ENCODE results near the gene INPP5D. TPM values are rescaled to one million over a fixed set of nuclear protein-coding genes. Genes with fewer than 3 reads are reported as not detected.
"Not testable (repeated sequence)": the region's sequence is repeated elsewhere in the genome, so short reads cannot be mapped to it uniquely, and the experiment has no call there.

The INPP5D gene
- total and polyA plus RNA-seq, 5 donors from 2014 or later = 56.9 to 278 (median 69.9) TPM

- no peak overlapping the region for H3K4me3 ChIP-seq (ENCODE audit: low read depth, low read length)
- ATAC-seq (ENCODE audit: low read depth in 2 of 2) = no peak
- Mint-ChIP-seq H3K27ac (peak overlapping the region in 2 of 3 donors; percentile 20 to 65), H3K4me1 (peaks cover 0 to 8% (median 2%) of the 10 kb centered on the region in 4 donors), H3K9me3 (no peaks in the 10 kb centered on the region), H3K4me3 (no peak overlapping the region), H3K36me3 (peaks cover 75% of the 10 kb centered on the region), H3K27me3 (peaks cover 4% of the 10 kb centered on the region)
- no peaks in the 10 kb centered on the region for H3K27me3 ChIP-seq (ENCODE audit: control insufficient read depth, insufficient read depth, low read length)
- H3K36me3 ChIP-seq (ENCODE audit: control insufficient read depth, insufficient read depth, low read length) = peaks cover 88% of the 10 kb centered on the region
- no peaks in the 10 kb centered on the region for H3K4me1 ChIP-seq (ENCODE audit: control insufficient read depth, insufficient read depth, low read length, poor library complexity, severe bottlenecking)
- H3K9me3 ChIP-seq (ENCODE audit: control insufficient read depth in 2 of 2, low read length in 2 of 2) = no peaks in the 10 kb centered on the region
- no peak overlapping the region for H3K27ac ChIP-seq (ENCODE audit: insufficient read depth, low read length, poor library complexity, severe bottlenecking)
- no peak for DNase-seq
Measured at GRCh38 chr2:233153146-233153798, 93.1 kb downstream of the INPP5D start.

GRCh38 chr2:233156001-233156400, 95.9 kb downstream of the INPP5D start:
- Mint-ChIP-seq H3K36me3 (peaks cover 70% of the 10 kb centered on the region), H3K4me1 (peaks cover 0 to 5% (median 0%) of the 10 kb centered on the region in 4 donors), H3K9me3 (no peaks in the 10 kb centered on the region), H3K27me3 (no peaks in the 10 kb centered on the region), H3K27ac (peak overlapping the region in 2 of 3 donors; percentile 34 to 84), H3K4me3 (no peak overlapping the region)
- ATAC-seq (ENCODE audit: low read depth in 2 of 2) (no peak), DNase-seq (no peak)
- no peaks in the 10 kb centered on the region for H3K27me3 ChIP-seq (ENCODE audit: control insufficient read depth, insufficient read depth, low read length)
- H3K9me3 ChIP-seq (ENCODE audit: control insufficient read depth in 2 of 2, low read length in 2 of 2) = no peaks in the 10 kb centered on the region
- H3K4me3 ChIP-seq (ENCODE audit: low read depth, low read length) = no peak overlapping the region
- no peak overlapping the region for H3K27ac ChIP-seq (ENCODE audit: insufficient read depth, low read length, poor library complexity, severe bottlenecking)
- H3K36me3 ChIP-seq (ENCODE audit: control insufficient read depth, insufficient read depth, low read length) = peaks cover 84% of the 10 kb centered on the region
- no peaks in the 10 kb centered on the region for H3K4me1 ChIP-seq (ENCODE audit: control insufficient read depth, insufficient read depth, low read length, poor library complexity, severe bottlenecking)

GRCh38 chr2:233156461-233156860, 96.3 kb downstream of the INPP5D start:
- not testable (repeated sequence) for H3K4me3 ChIP-seq (ENCODE audit: low read depth, low read length); H3K4me1 Mint-ChIP-seq; ATAC-seq (ENCODE audit: low read depth in 2 of 2); H3K9me3 ChIP-seq (ENCODE audit: control insufficient read depth in 2 of 2, low read length in 2 of 2); H3K27me3 Mint-ChIP-seq; H3K27me3 ChIP-seq (ENCODE audit: control insufficient read depth, insufficient read depth, low read length); H3K4me3 Mint-ChIP-seq; H3K9me3 Mint-ChIP-seq; H3K27ac ChIP-seq (ENCODE audit: insufficient read depth, low read length, poor library complexity, severe bottlenecking); DNase-seq; H3K4me1 ChIP-seq (ENCODE audit: control insufficient read depth, insufficient read depth, low read length, poor library complexity, severe bottlenecking)
- peaks cover 84% of the 10 kb centered on the region for H3K36me3 ChIP-seq (ENCODE audit: control insufficient read depth, insufficient read depth, low read length)
- H3K27ac Mint-ChIP-seq = peak overlapping the region in 1 of 3 donors; percentile 26
- H3K36me3 Mint-ChIP-seq = peaks cover 69% of the 10 kb centered on the region

DNA sequence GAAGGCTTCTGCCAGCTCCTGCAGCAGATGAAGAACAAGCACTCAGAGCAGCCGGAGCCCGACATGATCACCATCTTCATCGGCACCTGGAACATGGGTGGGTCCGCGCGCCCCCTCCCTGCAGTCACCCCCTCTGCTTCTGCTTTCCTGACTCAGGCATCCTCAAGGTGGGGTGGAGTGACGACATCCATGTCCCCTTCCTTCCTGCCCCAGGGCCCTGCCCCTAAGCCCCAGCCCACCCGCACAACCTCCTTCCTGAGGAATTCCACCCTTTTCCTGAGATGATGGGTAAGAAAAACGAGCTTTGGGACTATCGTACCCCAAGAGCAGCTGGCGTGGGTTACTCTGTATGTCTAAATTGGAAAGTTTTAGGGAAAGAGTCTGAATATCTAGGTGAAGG, 101.6 kb downstream of the INPP5D start:
- no peaks in the 10 kb centered on the region for H3K27me3 ChIP-seq (ENCODE audit: control insufficient read depth, insufficient read depth, low read length)
- H3K9me3 Mint-ChIP-seq = no peaks in the 10 kb centered on the region
- no peak overlapping the region for H3K4me3 ChIP-seq (ENCODE audit: low read depth, low read length)
- H3K27me3 Mint-ChIP-seq = no peaks in the 10 kb centered on the region
- no peaks in the 10 kb centered on the region for H3K9me3 ChIP-seq (ENCODE audit: control insufficient read depth in 2 of 2, low read length in 2 of 2)
- peaks cover 95% of the 10 kb centered on the region for H3K36me3 ChIP-seq (ENCODE audit: control insufficient read depth, insufficient read depth, low read length)
- peaks cover 39% of the 10 kb centered on the region for H3K36me3 Mint-ChIP-seq
- H3K4me1 ChIP-seq (ENCODE audit: control insufficient read depth, insufficient read depth, low read length, poor library complexity, severe bottlenecking) = peaks cover 4% of the 10 kb centered on the region
- peak overlapping the region; percentile 41 to 93 (median 74) for H3K27ac Mint-ChIP-seq
- ATAC-seq (ENCODE audit: low read depth in 2 of 2) (no peak), DNase-seq (no peak)
- no peak overlapping the region for H3K27ac ChIP-seq (ENCODE audit: insufficient read depth, low read length, poor library complexity, severe bottlenecking)
- peaks cover 0 to 7% (median 1%) of the 10 kb centered on the region in 4 donors for H3K4me1 Mint-ChIP-seq
- no peak overlapping the region for H3K4me3 Mint-ChIP-seq

GRCh38 chr2:233162770-233163169, 102.6 kb downstream of the INPP5D start:
- Mint-ChIP-seq H3K27me3 (no peaks in the 10 kb centered on the region), H3K4me1 (peaks cover 0 to 7% (median 1%) of the 10 kb centered on the region in 4 donors), H3K36me3 (peaks cover 32% of the 10 kb centered on the region), H3K27ac (no peak overlapping the region), H3K9me3 (no peaks in the 10 kb centered on the region), H3K4me3 (no peak overlapping the region)
- peaks cover 4% of the 10 kb centered on the region for H3K4me1 ChIP-seq (ENCODE audit: control insufficient read depth, insufficient read depth, low read length, poor library complexity, severe bottlenecking)
- no peak overlapping the region for H3K27ac ChIP-seq (ENCODE audit: insufficient read depth, low read length, poor library complexity, severe bottlenecking)
- no peak for ATAC-seq (ENCODE audit: low read depth in 2 of 2)
- H3K9me3 ChIP-seq (ENCODE audit: control insufficient read depth in 2 of 2, low read length in 2 of 2) = no peaks in the 10 kb centered on the region
- no peak for DNase-seq
- H3K27me3 ChIP-seq (ENCODE audit: control insufficient read depth, insufficient read depth, low read length) = no peaks in the 10 kb centered on the region
- no peak overlapping the region for H3K4me3 ChIP-seq (ENCODE audit: low read depth, low read length)
- peaks cover 93% of the 10 kb centered on the region for H3K36me3 ChIP-seq (ENCODE audit: control insufficient read depth, insufficient read depth, low read length)

DNA sequence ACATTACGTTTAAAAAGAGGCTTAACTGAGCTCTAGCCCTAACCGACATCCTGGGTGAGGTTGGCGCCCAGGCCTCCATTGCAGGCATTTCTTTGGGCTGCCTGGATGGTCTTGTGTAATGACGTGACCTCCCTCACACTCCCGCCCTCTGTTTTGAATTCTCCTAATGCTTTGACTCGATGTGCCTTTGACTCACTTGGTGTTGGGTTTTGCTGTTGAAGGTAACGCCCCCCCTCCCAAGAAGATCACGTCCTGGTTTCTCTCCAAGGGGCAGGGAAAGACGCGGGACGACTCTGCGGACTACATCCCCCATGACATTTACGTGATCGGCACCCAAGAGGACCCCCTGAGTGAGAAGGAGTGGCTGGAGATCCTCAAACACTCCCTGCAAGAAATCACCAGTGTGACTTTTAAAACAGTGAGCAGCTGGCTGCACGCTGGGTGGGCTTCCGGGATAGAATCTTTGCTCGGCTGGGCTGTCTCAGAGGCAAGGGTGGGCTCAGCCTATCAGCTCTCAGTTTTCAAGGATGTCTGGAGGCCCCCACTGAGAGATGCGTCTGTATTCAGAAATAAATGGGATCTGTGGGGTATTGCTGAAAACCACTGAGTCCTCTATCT, 103.5 kb downstream of the INPP5D start:
- Mint-ChIP-seq H3K4me3 (peak overlapping the region in 1 of 4 donors; percentile 47), H3K27ac (no peak overlapping the region), H3K27me3 (no peaks in the 10 kb centered on the region), H3K4me1 (peaks cover 0 to 7% (median 0%) of the 10 kb centered on the region in 4 donors), H3K9me3 (no peaks in the 10 kb centered on the region), H3K36me3 (peaks cover 26% of the 10 kb centered on the region)
- Histone ChIP-seq H3K36me3 (ENCODE audit: control insufficient read depth, insufficient read depth, low read length) (peaks cover 91% of the 10 kb centered on the region), H3K4me3 (ENCODE audit: low read depth, low read length) (no peak overlapping the region), H3K9me3 (ENCODE audit: control insufficient read depth in 2 of 2, low read length in 2 of 2) (no peaks in the 10 kb centered on the region), H3K27me3 (ENCODE audit: control insufficient read depth, insufficient read depth, low read length) (no peaks in the 10 kb centered on the region), H3K27ac (ENCODE audit: insufficient read depth, low read length, poor library complexity, severe bottlenecking) (no peak overlapping the region), H3K4me1 (ENCODE audit: control insufficient read depth, insufficient read depth, low read length, poor library complexity, severe bottlenecking) (peaks cover 4% of the 10 kb centered on the region)
- no peak for DNase-seq
- ATAC-seq (ENCODE audit: low read depth in 2 of 2) = no peak

- H3K4me1 ChIP-seq (ENCODE audit: control insufficient read depth, insufficient read depth, low read length, poor library complexity, severe bottlenecking) = peaks cover 4% of the 10 kb centered on the region
- Mint-ChIP-seq H3K4me1 (peaks cover 0 to 7% (median 0%) of the 10 kb centered on the region in 4 donors), H3K27me3 (no peaks in the 10 kb centered on the region), H3K4me3 (peak overlapping the region in 1 of 4 donors; percentile 54), H3K36me3 (peaks cover 27% of the 10 kb centered on the region), H3K9me3 (no peaks in the 10 kb centered on the region), H3K27ac (no peak overlapping the region)
- H3K4me3 ChIP-seq (ENCODE audit: low read depth, low read length) = no peak overlapping the region
- H3K9me3 ChIP-seq (ENCODE audit: control insufficient read depth in 2 of 2, low read length in 2 of 2) = no peaks in the 10 kb centered on the region
- H3K27ac ChIP-seq (ENCODE audit: insufficient read depth, low read length, poor library complexity, severe bottlenecking) = no peak overlapping the region
- DNase-seq = no peak
- peaks cover 91% of the 10 kb centered on the region for H3K36me3 ChIP-seq (ENCODE audit: control insufficient read depth, insufficient read depth, low read length)
- no peaks in the 10 kb centered on the region for H3K27me3 ChIP-seq (ENCODE audit: control insufficient read depth, insufficient read depth, low read length)
- ATAC-seq (ENCODE audit: low read depth in 2 of 2) = no peak
Measured at GRCh38 chr2:233164128-233164635, 104.0 kb downstream of the INPP5D start.
